ENCODE results near the gene PKDCC.
A peak's percentile ranks its signal among the peaks of the same experiment; 100 is the strongest.
"Not testable (repeated sequence)": the region's sequence is repeated elsewhere in the genome, so short reads cannot be mapped to it uniquely, and the experiment has no call there.

The PKDCC gene

DNA sequence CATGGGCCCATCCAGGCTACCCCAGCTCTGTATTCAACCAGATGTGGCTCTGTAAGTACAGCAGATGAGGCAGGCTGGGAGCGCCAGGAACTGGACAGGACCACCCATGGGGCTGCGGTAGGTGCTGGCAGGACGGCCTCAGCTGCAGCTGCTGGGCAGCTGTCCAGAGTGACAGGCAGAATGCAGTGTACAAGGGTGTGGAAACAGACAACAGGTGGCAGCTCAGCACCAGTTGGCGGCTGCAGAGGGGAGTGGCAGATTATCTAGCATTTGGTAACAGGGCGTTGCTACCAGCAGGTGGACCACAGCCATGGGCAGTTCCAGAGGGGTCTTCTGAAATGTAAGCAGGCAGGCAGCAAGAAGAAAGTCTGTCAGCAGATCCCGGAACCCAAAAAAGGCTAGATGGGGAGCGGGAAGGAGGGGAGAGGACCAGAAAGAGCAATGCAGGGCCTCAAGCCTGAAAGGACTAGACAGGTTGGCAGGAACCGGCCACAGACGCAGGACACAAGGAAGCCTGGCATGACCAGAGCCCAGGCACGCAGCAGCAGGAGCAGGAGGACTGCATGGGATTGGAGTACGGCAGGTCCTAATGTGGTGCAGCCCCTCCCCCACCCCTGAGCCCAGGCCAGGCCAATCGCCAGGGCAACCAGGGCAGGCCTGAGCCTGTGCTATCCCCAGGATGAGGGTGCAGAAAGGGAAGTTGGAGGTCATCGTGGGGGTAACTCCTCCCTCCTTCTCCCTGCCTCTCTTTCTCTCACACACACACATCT is 24.7 kb downstream of the PKDCC start:
- in situ Hi-C loops (cut with MboI; ENCODE audit: low pct_unique_long_range_greater_than_20kb, low sequenced_read_pairs, unreplicated experiment), result no loop called here
- TF ChIP-seq, protein P1, sequence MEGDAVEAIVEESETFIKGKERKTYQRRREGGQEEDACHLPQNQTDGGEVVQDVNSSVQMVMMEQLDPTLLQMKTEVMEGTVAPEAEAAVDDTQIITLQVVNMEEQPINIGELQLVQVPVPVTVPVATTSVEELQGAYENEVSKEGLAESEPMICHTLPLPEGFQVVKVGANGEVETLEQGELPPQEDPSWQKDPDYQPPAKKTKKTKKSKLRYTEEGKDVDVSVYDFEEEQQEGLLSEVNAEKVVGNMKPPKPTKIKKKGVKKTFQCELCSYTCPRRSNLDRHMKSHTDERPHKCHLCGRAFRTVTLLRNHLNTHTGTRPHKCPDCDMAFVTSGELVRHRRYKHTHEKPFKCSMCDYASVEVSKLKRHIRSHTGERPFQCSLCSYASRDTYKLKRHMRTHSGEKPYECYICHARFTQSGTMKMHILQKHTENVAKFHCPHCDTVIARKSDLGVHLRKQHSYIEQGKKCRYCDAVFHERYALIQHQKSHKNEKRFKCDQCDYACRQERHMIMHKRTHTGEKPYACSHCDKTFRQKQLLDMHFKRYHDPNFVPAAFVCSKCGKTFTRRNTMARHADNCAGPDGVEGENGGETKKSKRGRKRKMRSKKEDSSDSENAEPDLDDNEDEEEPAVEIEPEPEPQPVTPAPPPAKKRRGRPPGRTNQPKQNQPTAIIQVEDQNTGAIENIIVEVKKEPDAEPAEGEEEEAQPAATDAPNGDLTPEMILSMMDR (IDR thresholded peaks at IDR 0.05; ENCODE audit: extremely low read depth, insufficient read depth, missing control alignments), result no peak
- no peak for DNase-seq (ENCODE audit: low spot score)

- DNase-seq (ENCODE audit: low spot score), result no peak
- in situ Hi-C loops (cut with MboI; ENCODE audit: low pct_unique_long_range_greater_than_20kb, low sequenced_read_pairs, unreplicated experiment), result no loop called here
- TF ChIP-seq, protein P1 (IDR thresholded peaks at IDR 0.05; ENCODE audit: extremely low read depth, insufficient read depth, missing control alignments), result no peak
These were observed 26.1 kb downstream of the PKDCC start for GRCh38 chr2:42073739-42074503.

- TF ChIP-seq, protein P1 (IDR thresholded peaks at IDR 0.05; ENCODE audit: extremely low read depth, insufficient read depth, missing control alignments), result peak; percentile 5
- in situ Hi-C loops (cut with MboI; ENCODE audit: low pct_unique_long_range_greater_than_20kb, low sequenced_read_pairs, unreplicated experiment), result no loop called here
- no peak for DNase-seq (ENCODE audit: low spot score)
These were observed 26.8 kb downstream of the PKDCC start for GRCh38 chr2:42074661-42075060.

GRCh38 chr2:42076357-42077225 is 28.8 kb downstream of the PKDCC start:
- in situ Hi-C loops (cut with MboI; ENCODE audit: low pct_unique_long_range_greater_than_20kb, low sequenced_read_pairs, unreplicated experiment), result no loop called here
- no peak for DNase-seq (ENCODE audit: low spot score)
- TF ChIP-seq, protein P1 (IDR thresholded peaks at IDR 0.05; ENCODE audit: extremely low read depth, insufficient read depth, missing control alignments), result no peak

- in situ Hi-C loops (cut with MboI; ENCODE audit: low pct_unique_long_range_greater_than_20kb, low sequenced_read_pairs, unreplicated experiment), result no loop called here
- TF ChIP-seq, protein P1 (IDR thresholded peaks at IDR 0.05; ENCODE audit: extremely low read depth, insufficient read depth, missing control alignments), result peak; percentile 23
- no peak for DNase-seq (ENCODE audit: low spot score)
These were observed 29.5 kb downstream of the PKDCC start for GRCh38 chr2:42077343-42077742.

- TF ChIP-seq, protein P1 (IDR thresholded peaks at IDR 0.05; ENCODE audit: extremely low read depth, insufficient read depth, missing control alignments), result no peak
- in situ Hi-C loops (cut with MboI; ENCODE audit: low pct_unique_long_range_greater_than_20kb, low sequenced_read_pairs, unreplicated experiment), result loop anchor here (5.0 kb wide), 1 partner anchor 203 kb away; no protein-coding TSS in a partner anchor
- DNase-seq (ENCODE audit: low spot score), result no peak
These were observed 32.0 kb downstream of the PKDCC start for GRCh38 chr2:42079737-42080287.

GRCh38 chr2:42081151-42081550 is 33.3 kb downstream of the PKDCC start:
- in situ Hi-C loops (cut with MboI; ENCODE audit: low pct_unique_long_range_greater_than_20kb, low sequenced_read_pairs, unreplicated experiment), result loop anchor here (5.0 kb wide), 1 partner anchor 204 kb away; no protein-coding TSS in a partner anchor
- not testable (repeated sequence) for DNase-seq (ENCODE audit: low spot score)

All from GM13977 (cell line).